GM11168 (cell line): ENCODE results near the gene THRB.

Experiments used
- in situ Hi-C: fragments of 300-500 bp; cut with MboI; formaldehyde crosslinking; loops from one replicate; pipeline ENCODE4 v1.12.0; 2022; ENCODE audit warnings: low sequenced_read_pairs; ENCODE audit not compliant: unreplicated experiment

THRB gene

GRCh38 chr3:24164967-24165602, 329.6 kb downstream of the THRB start:
- in situ Hi-C loops = no loop called here

DNA sequence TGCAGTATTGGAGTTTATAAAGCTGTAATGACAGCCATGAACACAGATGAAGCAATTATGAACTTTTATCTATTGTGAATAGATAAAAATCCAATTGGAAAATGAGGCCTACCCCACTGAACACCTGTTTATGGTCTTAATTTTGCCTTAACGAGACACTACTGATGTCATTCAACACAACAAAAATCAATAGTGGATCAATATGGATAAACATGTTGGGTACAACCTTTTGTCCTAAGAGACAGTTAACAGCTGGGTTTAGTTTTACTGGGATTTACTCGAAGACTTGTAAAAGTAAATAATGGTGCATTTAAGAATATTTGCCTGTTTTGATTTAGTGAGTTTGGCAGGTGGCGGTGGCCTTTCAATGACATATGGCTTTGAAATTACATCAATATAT, 331.7 kb downstream of the THRB start:
- in situ Hi-C loops = no loop called here

DNA sequence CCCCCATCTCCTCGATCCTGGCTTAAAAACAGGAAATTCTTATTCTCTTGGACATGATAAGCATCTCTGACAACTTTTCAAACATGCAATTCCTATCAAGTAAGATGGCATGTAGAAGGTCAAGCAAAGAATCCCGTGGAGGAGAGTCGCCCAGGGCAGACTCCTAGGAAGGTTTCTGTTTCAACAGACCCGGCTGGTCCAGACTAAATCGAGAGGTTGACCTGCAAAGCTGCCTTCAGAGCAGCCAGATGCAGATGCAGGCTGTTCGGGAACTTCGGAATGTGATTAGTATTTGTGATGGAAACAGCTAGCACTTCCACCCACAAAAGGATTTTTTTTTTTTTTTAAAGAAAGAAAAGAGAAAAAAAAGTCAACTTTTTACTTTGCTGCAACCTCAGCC, 332.8 kb downstream of the THRB start:
- in situ Hi-C loops = no loop called here

DNA sequence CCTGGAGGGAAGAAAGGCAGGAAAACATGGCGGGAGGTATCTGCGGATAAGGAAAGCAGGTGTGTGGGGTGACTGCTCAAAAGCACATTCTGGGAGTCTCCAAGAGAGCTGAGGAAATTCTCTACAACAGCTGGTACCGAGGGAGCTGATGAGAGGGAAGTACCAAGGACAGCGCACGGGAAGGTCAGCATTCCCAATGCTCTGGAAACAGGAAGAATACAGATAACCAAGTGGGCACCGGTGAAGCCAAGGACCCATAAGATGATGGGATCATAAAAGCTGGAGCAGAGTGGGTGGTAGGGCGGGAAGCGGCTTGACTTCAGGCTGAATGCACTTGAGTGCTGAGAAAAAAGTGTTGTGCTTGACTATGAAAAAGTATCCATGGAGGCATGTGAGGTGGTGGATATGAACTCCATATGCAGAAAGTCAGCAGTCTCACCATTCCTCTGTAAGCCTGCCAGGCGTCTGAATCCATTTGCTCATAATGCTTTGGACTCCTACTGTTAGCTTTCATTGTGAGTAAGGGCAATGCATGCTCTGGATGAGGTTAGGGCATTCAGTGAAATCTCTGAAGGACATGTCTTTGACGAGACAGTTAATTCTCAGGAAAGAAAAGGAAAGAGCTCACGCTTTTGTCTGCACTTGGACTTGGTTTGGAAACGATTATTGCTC, 334.1 kb downstream of the THRB start:
- in situ Hi-C loops = no loop called here

DNA sequence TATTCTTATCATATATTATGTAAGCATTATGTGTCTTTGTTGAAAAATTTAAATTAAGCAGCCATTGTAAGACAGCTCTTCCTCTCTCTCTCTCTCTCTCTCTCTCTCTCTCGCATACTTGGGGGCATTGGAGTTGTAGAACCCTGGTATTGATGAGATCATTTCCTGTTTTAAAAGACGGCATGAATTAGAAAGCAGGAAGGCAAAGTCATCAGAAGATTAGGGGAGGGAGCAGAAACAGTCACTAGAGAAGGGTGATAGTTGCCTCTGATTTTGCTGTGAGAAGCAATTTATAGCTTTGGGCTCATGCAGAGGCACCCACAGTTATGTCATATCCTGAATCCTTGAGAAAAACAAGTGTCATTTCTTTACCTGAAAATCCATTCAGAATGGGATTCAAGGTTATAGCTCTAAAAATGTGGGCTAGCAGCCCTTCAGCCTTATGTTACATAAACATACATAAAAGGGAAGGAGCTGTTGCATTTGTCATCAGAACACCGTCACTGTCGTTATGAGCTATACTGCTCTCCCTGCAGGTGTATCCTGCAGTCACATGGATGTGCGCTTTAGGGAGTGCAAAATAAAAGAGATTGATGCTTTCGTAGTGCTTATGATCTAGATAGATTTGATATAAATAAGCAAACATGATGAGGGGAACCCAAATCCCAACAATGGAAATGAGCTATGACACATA, 335.7 kb downstream of the THRB start:
- in situ Hi-C loops = no loop called here

GRCh38 chr3:24157106-24157505, 337.5 kb downstream of the THRB start:
- in situ Hi-C loops = no loop called here

DNA sequence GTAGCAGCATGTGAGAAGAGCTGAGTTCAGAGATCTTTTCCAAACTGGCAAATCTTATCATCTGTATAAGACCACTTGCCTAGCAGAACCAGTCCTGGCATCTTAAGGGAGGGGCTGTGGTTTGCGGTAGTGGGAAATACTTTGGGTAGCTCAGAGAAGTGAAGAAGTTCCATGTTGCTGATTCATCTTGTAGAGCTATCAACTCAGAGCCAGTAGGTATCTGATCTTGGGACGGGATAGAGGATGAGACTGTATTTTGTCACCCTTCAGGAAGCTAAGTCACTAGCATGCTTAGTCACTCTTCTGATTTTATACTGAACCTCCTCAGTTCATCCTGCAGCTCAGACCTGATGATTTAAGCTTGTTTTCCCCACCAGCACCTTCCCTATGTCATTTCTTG, 338.2 kb downstream of the THRB start:
- in situ Hi-C loops = no loop called here

DNA sequence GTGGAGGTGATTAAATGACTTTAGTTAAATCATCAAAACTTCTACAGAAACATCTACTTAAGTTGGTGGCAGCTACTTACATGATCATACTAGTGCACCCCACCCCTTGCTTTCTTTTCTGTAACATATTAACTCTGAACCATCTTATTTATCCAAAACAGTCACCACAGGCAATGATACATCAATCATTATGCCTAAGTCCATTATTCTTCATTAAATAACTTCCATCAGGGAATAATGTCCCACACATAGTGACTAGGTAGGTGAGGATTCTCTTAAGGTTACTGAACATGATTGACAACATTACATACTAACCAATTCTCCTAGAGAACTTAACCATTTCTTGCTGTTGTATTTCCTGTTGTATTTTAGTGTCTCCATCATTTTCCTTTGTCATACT, 339.4 kb downstream of the THRB start:
- in situ Hi-C loops = no loop called here

DNA sequence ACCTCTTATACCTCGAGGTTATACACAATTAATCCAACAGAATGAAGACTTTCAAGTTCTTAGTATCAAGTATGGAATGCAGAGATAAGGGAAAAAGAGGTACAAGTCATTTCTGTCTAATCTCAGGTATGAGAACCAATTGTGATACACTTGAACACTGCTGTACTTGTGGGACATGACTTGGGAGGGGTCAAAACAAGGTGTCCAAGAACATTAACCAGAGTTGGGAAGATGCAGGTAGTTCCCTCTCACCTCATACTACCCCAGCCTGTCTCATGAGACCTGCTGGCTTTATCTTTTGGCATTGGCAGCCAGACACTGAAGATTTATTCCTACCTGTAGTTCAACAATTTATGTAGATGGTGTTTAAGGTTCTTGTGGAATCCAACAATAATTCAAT, 339.9 kb downstream of the THRB start:
- in situ Hi-C loops = no loop called here

- in situ Hi-C loops = no loop called here
These were observed 340.5 kb downstream of the THRB start for GRCh38 chr3:24154013-24154695.

DNA sequence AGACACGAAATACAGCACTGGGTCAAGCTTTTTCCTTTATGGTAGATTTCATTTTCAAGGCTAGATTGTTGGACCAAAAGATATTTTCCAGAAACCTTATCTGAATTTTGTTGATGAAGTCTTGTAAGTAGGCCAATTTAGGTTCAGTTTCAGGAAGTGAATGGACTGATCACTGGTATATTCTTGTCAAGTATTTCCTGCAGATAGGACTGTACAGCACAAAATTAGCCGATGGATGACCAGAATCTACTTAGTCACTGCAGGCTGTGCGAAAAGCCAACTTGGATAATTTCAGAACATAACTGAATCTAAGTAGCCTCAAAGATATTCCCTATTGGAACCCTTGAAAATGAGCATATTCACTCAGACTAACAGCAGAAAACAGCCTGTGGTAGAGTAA, 343.1 kb downstream of the THRB start:
- in situ Hi-C loops = no loop called here

DNA sequence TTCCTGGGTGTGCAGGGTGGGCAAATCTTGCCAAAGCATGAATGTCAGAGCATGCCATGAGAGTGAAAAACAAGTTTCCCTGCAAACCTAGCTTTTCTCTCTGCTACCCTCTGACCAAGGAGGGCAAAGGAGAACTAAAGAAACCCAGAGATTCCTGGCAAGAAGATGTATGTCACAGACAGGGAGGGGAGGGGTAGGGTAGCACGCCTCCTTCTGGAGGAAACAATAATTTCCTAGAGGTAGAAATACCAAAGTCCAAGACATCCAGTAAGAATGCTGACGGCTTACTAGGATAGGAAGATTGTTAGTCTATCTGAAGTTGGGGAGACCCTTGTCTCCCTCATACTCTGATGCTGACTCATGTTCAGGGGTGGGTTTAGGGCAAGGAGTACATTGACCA, 345.6 kb downstream of the THRB start:
- in situ Hi-C loops = no loop called here

DNA sequence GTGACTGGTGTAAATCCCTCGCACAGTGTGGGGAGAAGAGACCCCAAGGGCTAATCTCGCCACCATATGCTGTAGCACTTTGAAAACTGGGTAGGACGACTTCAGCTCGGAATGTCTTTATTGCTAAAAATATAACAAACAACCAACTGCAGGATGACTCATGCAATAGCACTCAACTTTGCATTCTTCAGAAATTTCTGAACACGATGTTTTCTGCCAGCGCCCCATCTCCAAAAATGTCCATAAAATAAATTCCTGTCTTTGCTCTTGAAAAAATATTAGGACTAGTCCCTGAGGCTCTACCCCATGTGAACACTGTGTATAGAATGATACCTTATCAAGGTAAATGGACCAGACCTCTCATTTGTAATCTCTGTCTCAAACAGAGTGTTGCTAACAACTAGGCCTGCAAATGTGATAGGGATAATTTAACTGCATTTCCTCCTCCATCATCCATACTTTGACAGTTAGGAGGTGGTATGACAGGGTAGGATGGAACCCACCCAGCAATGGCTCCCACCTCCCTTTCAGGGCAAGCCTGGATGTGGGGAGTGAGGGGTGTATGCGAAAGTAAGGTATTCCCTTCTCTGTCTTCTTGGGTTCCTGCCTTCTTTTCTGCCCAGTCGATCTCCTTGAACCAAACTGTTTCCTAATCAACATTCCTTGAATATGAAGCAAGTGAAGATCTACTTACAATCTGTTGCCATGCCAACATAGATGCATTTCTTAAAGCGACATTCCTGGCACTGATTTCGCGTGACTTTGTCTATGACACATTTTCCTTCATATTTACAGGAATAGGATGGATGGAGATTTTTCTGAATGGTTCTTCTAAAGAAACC, 348.4 kb downstream of the THRB start:
- in situ Hi-C loops = no loop called here

GRCh38 chr3:24145481-24145880, 349.2 kb downstream of the THRB start:
- in situ Hi-C loops = no loop called here

GRCh38 chr3:24142127-24142526, 352.5 kb downstream of the THRB start:
- in situ Hi-C loops = no loop called here

GRCh38 chr3:24141548-24141947, 353.1 kb downstream of the THRB start:
- in situ Hi-C loops = no loop called here

- in situ Hi-C loops = no loop called here
These were observed 354.9 kb downstream of the THRB start for GRCh38 chr3:24139463-24140412.

DNA sequence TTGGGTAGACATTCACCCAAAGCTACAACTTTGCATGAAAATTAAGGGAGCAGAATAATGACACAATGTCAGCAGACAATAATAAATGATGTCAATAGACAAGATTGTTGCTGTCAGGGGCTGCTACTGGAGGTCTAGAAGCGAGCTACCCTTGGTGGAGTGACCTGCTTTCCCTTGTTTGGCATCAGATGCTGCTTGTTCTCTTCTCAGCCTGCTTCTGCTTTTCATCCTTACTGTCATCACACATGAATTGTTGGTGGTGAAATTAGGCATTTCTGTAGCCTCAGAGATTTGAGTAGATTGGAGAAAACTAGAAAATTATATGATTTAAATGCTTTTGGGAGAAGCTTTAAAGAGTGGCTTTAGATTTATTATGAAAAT, 355.8 kb downstream of the THRB start:
- in situ Hi-C loops = no loop called here
